Uterus (tissue), 2 donors: ENCODE results near the gene MMP13.

Source experiments
- POLR2A ChIP-seq, 2 donors: fragments of 450-650 bp; IDR thresholded peaks; one replicate each; pipeline ENCODE4 v1.6.1; 2016; ENCODE audit warnings: antibody characterized with exemption in 2 of 2, mild to moderate bottlenecking in 1 of 2, moderate library complexity in 1 of 2
- TF ChIP-seq, protein P1 (sequence below), 4 experiments: fragments of 200-600 bp in 2 of 4; fragments of 450-650 bp in 2 of 4; sonication (generic) in 2 of 4; IDR thresholded peaks; one replicate each; pipeline ENCODE4 v1.5.1; 2016 to 2019; ENCODE audit warnings: antibody characterized with exemption in 4 of 4, mild to moderate bottlenecking in 2 of 4, moderate library complexity in 1 of 4

DNA sequence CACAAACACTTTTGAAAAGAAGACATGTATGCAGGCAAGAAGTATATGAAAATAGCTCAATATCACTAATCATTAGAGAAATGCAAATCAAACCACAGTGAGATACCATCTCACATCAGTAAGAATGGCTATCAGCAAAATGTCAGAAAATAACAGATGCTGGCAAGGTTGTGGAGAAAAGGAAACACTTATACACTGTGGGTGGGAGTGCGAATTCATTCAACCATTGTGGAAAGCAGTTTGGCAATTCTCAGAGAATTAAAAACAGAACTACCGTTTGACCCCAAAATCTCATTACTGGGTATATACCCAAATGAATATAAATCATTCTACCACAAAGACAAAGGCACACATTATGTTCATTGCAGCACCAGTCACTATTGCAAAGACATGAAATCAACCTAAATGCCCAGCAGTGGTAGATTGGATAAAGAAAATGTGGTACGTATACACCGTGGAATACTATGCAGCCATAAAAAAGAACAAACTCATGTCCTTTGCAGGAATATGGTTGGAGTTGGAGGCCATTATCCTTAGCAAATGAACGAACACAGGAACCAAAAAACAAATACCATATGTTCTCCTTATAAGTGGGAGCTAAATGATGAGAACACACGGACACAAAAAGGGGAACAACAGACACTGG, 18.5 kb downstream of the MMP13 start:
- TF ChIP-seq, protein P1, sequence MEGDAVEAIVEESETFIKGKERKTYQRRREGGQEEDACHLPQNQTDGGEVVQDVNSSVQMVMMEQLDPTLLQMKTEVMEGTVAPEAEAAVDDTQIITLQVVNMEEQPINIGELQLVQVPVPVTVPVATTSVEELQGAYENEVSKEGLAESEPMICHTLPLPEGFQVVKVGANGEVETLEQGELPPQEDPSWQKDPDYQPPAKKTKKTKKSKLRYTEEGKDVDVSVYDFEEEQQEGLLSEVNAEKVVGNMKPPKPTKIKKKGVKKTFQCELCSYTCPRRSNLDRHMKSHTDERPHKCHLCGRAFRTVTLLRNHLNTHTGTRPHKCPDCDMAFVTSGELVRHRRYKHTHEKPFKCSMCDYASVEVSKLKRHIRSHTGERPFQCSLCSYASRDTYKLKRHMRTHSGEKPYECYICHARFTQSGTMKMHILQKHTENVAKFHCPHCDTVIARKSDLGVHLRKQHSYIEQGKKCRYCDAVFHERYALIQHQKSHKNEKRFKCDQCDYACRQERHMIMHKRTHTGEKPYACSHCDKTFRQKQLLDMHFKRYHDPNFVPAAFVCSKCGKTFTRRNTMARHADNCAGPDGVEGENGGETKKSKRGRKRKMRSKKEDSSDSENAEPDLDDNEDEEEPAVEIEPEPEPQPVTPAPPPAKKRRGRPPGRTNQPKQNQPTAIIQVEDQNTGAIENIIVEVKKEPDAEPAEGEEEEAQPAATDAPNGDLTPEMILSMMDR (IDR thresholded peaks at IDR 0.05): no peak
- no peak for TF ChIP-seq POLR2A (IDR thresholded peaks at IDR 0.05)
